ENCODE measurements around the gene OR2D2. TPM values are rescaled to one million over a fixed set of nuclear protein-coding genes. Genes with fewer than 3 reads are reported as not detected.
"Not testable (repeated sequence)": the region's sequence is repeated elsewhere in the genome, so short reads cannot be mapped to it uniquely, and the experiment has no call there.

Gene OR2D2
- total RNA-seq, result not detected
- long read RNA-seq, result 0 reads

DNA sequence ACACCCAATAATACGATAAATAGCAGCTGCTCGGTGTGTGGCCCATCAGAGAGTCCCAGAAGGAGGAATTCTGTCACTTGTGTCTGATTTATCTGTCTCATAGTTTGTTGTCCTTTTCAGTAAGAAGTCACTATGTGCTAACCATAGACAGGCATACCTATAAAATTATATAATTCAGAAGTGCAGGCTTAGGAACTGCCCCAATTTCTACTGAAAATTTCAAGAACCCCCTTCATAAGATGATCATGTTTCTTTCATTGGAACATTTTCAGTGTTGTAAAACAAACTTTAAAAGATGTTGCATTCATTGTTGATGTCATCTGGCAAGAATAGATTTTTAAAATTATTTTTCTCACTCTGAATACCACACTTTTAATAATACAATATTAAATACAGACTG lies at the start of gene OR2D2:
Gene OR2D2 (minus strand): TSS at position 101 of the 400 bp plus-strand sequence. CDS start 0 bp downstream, at position 101.
- DNase-seq (ENCODE audit: low spot score), result no peak

- DNase-seq (ENCODE audit: low spot score), result no peak
Observed at GRCh38 chr11:6941970-6942369, 49.7 kb upstream of the OR2D2 start.

- DNase-seq (ENCODE audit: low spot score), result no peak
Observed at GRCh38 chr11:6932145-6932544, 39.8 kb upstream of the OR2D2 start.

DNA sequence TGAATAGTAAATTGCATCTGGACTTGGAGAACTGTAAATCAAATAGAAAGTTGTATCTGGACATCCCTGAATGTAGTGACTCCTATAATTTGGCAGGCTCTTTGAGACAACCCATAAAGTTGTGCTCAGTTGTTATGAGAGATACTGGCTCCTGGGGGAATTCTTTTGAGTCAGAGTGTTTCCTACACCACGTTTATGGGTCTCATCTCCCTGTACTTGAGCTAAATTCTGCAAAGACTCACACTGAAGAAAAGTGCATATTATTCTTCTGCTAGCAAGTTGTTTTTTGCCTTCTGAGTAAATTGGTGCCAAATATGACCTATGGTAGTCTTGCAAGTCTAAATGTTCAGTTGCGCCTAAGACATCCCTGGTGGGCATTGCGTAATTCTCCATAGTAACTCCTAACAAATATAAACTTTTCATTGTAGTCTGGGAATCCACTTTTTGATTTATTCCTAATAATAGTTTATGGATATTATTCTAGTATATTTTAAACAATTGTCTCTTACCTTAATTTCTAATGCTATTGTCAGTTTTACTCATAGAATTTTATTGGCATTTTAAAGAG lies 38.9 kb upstream of the OR2D2 start:
- no peak for DNase-seq (ENCODE audit: low spot score)

- DNase-seq (ENCODE audit: low spot score), result no peak
Observed at GRCh38 chr11:6928916-6929315, 36.6 kb upstream of the OR2D2 start.

DNA sequence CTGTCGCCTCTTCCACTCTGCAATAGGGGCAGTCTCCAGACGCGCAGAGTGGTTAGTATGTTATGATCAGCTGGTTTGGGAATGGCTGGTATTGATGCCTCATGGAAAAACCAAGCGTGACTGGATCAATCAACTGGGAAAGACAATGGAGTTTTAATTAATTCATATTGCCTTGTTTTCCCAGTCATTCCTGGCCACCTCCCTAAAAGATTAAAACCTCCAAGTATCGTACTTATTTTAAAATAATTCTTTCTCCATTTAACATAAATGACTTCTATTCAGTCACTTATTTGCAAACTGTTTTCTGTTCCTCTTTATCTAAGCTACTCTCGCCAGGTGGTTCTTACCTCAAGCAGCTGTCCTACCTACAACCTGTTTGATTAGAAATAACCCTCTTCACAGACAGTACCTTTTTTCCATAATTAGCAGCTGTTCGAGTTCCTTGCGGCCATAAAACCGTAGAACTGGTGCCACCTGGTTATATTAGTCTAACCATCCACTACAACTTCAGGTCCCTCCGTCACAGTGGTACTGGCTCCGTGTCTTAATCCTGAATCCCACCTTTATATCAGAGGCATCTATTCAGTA lies 34.8 kb upstream of the OR2D2 start:
- DNase-seq (ENCODE audit: low spot score), result no peak

GRCh38 chr11:6926208-6927029 lies 34.1 kb upstream of the OR2D2 start, which contains the start of gene ZNF215:
ZNF215 (plus strand) TSS chr11:6926426; CDS start chr11:6932273, 5,847 bp downstream.
- peak; percentile 92 for DNase-seq (ENCODE audit: low spot score)

GRCh38 chr11:6925636-6926207 lies 33.4 kb upstream of the OR2D2 start:
- no peak for DNase-seq (ENCODE audit: low spot score)

GRCh38 chr11:6925007-6925577 lies 32.8 kb upstream of the OR2D2 start:
- DNase-seq (ENCODE audit: low spot score), result no peak

DNA sequence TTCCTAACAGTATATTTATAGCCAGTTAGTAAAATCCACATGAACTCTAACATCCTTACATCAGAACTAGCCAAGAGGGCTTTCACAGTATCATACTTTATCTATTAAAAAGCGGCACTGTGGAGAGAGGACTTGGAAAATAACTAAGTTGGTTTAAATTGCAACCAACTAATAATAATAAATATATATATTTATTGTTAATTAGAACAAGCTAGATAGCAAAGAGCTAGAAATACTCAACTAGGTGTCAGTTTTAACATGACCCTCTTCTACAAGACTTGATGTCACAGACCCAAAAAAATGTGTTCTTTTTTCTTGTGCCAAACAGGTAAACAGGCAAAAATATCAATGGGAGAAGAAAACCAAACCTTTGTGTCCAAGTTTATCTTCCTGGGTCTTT lies 28.4 kb upstream of the OR2D2 start, which contains the start of gene OR2D3:
Gene OR2D3 (plus strand): TSS at position 301 of the 400 bp plus-strand sequence. CDS start 0 bp downstream, at position 301.
- no peak for DNase-seq (ENCODE audit: low spot score)

- DNase-seq (ENCODE audit: low spot score), result no peak
Observed at GRCh38 chr11:6919698-6920097, 27.4 kb upstream of the OR2D2 start.

GRCh38 chr11:6911948-6912347 lies 19.6 kb upstream of the OR2D2 start:
- no peak for DNase-seq (ENCODE audit: low spot score)

DNA sequence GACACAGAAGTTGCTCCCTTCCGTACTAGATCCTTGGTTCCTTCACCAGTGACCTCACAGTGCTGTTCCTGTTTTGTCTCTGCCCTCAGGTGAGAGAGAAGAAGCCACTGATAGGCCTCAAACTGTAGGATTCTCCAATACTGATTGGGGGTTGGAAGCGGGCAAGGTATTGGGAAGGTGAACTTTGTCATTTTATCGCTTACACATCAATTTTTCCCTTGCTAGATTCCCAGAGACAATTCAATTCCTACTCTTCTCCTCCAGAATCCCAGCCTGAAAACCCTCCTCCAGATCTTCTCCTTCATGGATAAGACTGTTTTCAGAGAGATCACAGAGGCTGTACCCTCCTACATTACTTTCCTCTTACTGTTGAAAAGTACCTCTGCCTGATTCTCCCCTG lies 19.1 kb upstream of the OR2D2 start:
- DNase-seq (ENCODE audit: low spot score), result no peak

DNA sequence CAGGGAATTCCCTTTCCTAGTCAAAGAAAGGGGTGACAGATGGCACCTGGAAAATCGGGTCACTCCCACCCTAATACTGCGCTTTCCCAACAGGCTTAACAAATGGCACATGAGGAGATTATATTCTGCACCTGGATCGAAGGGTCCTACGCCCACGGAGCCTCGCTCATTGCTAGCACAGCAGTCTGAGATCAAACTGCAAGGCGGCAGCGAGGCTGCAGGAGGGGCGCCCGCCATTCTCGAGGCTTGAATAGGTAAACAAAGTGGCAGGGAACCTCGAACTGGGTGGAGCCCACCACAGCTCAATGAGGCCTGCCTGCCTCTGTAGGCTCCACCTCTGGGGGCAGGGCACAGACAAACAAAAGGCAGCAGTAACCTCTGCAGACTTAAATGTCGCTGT lies 12.5 kb upstream of the OR2D2 start:
- not testable (repeated sequence) for DNase-seq (ENCODE audit: low spot score)

DNA sequence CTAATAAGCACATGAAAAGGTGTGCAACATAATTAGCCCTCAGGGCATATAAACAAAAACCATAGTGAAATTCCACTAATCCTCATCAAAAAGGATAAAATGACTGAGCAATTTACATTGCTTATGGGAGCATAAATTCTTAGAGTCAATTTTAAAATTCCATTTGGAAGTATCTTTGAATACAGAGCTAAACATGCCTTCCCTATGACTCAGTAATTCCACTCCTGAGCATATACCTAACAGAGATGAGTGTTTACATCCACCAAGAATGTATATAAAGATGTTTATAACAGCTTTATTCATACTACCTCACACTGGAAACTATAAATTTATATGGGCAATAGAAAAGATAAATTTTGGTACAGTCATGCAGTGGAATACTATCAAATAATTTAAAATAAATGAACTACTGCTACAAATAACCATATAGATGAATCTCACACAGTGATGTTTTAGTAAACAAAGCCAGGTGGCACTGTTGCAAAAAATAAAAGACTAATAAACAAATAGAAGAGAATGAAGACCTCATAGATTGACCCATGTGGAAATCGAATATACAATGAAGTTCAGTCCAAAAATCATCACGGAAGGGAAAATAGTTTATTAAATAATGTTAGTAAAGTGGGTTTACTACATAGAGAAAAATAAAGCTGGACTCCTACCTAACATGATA lies 8.2 kb upstream of the OR2D2 start:
- DNase-seq (ENCODE audit: low spot score), result no peak

DNA sequence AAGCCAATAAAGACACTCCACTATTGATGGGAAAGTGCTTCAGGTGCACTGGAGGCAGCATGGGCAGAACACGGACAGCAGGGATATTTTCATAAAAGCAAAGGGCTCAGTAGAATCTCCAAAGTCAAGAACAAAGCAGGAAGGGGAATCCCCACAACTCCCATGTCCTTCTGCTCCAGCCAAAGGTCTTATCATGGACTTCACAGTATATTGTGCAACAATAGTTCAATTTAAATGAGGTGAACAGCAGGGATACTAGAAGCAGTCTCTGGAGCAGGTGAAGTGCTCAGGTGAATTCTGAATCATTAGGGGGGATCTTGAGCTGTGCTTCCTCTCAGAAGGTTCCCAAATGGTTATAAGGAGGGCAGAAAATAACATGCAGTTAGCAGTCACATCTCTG lies 6.6 kb upstream of the OR2D2 start:
- no peak for DNase-seq (ENCODE audit: low spot score)

DNA sequence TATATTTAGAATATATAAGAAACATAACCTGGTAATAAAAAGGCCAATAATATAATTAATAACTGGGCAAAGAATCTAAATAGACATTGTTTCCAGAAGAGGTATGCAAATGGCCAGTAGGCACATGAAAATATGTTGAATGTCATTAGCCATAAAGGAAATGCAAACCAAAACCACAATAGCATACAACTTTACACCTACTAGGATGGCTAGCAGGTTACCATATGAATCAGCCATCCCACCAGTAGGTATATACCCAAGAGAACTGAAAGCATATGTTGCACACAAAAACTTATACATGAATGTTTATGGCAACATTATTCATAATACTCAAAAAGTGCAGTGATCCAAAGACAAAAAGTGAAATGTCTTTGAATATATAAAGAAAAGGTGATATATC lies 2.7 kb upstream of the OR2D2 start:
- no peak for DNase-seq (ENCODE audit: low spot score)

DNA sequence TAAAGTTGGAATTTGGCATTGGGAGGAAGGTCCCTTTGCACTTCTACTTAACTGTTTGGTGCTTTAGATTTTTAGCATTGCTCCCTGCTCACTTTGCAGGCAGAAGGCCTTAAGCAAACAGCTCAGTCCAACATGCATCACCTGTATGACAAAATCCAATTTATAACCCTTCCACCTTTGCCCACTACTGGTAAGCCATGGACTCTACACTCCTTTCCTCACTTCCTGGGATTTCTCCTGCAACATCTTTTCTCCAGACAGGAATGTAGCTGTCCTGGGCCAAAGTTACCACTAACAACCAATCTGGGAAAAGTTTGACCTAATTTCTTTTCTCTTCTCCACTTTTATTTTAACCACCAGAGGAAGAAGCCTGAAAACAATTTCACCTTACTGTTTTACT lies 1.8 kb upstream of the OR2D2 start:
- DNase-seq (ENCODE audit: low spot score), result no peak

- DNase-seq (ENCODE audit: low spot score), result no peak
Observed at GRCh38 chr11:6889835-6890234, 2.5 kb downstream of the OR2D2 start.

DNA sequence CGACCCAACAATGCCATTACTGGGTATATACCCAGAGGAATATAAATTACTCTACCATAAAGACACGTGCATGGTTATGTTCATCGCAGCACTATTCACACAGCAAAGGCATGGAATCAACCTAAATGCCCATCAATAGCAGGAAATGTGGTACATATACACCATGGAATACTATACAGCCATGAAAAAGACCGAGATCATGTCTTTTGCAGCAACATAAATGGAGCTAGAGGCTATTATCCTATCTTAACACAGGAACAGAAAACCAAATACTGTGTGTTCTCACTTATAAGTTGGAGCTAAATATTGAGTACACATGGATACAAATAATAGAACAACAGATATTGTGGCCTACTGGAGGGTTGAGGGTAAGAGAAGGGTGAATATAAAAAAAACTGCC lies 3.5 kb downstream of the OR2D2 start:
- no peak for DNase-seq (ENCODE audit: low spot score)

DNA sequence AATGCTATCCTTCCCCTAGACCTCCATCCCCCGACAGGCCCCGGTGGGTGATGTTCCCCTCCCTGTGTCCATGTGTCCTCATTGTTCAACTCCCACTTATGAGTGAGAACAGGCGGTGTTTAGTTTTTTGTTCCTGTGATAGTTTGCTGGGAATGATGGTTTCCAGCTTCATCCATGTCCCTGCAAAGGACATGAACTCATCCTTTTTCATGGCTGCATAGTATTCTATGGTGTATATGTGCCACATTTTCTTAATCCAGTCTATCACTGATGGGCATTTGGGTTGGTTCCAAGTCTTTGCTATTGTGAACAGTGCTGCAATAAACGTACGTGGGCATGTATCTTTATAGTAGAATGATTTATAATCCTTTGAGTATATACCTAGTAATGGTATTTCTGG lies 4.6 kb downstream of the OR2D2 start:
- DNase-seq (ENCODE audit: low spot score), result not testable (repeated sequence)

All from mesenteric fat pad (tissue), 1 donor.